LNCaP clone FGC (cell line): ENCODE results near the gene CCNL2.
"Not testable (repeated sequence)": the region's sequence is repeated elsewhere in the genome, so short reads cannot be mapped to it uniquely, and the experiment has no call there.

Experiments used
- DNase-seq: peaks from one replicate; pipeline ENCODE4 v3.0.0-alpha.2; 2011; ENCODE audit warnings: low read depth
- H3K4me3 ChIP-seq: 2 replicates; pipeline ENCODE4 v1.5.1; 2011; ENCODE audit warnings: mild to moderate bottlenecking, low read depth, low read length, control low read depth
- CTCF ChIP-seq: IDR thresholded peaks from 2 replicates; pipeline ENCODE4 v1.5.1; 2012; ENCODE audit warnings: mild to moderate bottlenecking; ENCODE audit not compliant: control insufficient read depth, insufficient read depth; ENCODE audit errors: extremely low read depth

The CCNL2 gene

GRCh38 chr1:1371746-1372711 is 27.1 kb downstream of the CCNL2 start:
- TF ChIP-seq CTCF = peak; percentile 75
- no peak overlapping the region for H3K4me3 ChIP-seq
- no peak for DNase-seq

- DNase-seq = no peak
- TF ChIP-seq CTCF = no peak
- H3K4me3 ChIP-seq = no peak overlapping the region
Measured at GRCh38 chr1:1371364-1371745, 27.8 kb downstream of the CCNL2 start.

GRCh38 chr1:1370771-1371300 is 28.3 kb downstream of the CCNL2 start:
- H3K4me3 ChIP-seq = no peak overlapping the region
- TF ChIP-seq CTCF = no peak
- no peak for DNase-seq

DNA sequence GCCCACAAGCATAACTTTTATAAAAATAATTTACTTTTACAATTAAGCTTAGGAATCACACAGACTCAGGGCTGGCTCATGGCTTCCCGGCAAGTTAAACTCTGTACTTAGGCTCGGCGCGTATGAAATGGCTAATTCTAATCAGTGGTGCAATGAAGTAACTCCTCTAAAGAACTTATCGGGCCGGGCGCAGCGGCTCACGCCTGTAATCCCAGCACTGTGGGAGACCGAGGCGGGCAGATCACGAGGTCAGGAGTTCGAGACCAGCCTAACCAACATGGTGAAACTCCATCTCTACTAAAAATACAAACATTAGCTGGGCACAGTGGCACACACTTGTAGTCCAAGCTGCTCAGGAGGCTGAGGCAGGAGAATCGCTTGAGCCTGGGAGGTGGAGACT is 29.0 kb downstream of the CCNL2 start:
- H3K4me3 ChIP-seq, DNase-seq: not testable (repeated sequence)

GRCh38 chr1:1367315-1367714 is 31.8 kb downstream of the CCNL2 start:
- DNase-seq = no peak
- TF ChIP-seq CTCF = no peak
- no peak overlapping the region for H3K4me3 ChIP-seq

GRCh38 chr1:1366699-1367066 is 32.5 kb downstream of the CCNL2 start:
- no peak for DNase-seq
- no peak overlapping the region for H3K4me3 ChIP-seq
- TF ChIP-seq CTCF = no peak

DNA sequence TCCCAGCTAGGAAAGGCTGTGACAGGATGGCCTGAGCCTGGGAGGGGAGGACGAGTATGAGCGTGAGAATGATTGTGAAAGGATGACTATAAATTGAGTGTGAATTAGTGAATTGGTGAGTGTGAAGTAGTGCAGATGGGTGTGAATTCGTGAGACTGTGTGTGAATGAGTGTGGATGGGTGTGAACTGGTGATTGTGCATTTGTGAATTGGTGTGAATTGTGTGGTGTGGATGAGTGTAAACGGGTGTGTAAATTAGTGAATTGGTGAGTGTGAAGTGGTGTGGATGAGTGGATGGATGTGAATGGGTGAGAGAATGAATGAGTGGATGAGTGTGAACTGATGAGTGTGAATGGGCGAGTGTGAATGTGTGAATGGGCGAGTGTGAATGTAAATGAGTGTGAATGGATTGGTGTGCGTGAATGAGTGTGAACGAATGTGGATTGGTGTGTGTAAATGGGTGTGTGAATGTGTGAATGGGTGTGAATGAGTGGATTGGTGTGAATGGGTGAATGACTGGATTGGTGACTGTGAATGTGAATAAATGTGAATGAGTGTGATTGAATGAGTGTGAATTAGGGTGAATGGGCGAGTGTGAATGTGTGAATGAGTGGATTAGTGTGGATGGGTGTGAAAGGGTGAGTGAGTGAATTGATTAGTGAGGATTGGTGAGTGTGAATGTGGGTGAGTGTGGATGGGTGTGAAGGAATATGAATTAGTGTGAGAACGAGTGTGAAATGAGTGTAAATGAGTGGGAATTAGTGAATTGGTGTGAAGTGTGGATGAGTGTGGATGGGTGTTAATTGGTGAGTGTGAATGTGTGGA is 33.0 kb downstream of the CCNL2 start:
- no peak for TF ChIP-seq CTCF
- H3K4me3 ChIP-seq = no peak overlapping the region
- DNase-seq = no peak
